HL-60 (cell line): Measurements from ENCODE around the gene QRICH2.
A peak's percentile ranks its signal among the peaks of the same experiment; 100 is the strongest.

Experiments used
- DNase-seq, 2 experiments: peaks; one replicate each; pipeline ENCODE4 v3.0.0-alpha.2; 2010 to 2020; ENCODE audit warnings: low read depth in 1 of 2, low spot score in 1 of 2
- H3K27ac ChIP-seq: fragments of 250-450 bp; sonication (Bioruptor Pico); replicated peaks from 2 replicates; pipeline ENCODE4 v1.5.1; 2020; ENCODE audit warnings: mild to moderate bottlenecking, moderate library complexity
- H3K27me3 ChIP-seq: fragments of 250-450 bp; sonication (Bioruptor Pico); 2 replicates; pipeline ENCODE4 v1.5.1; 2021; ENCODE audit warnings: mild to moderate bottlenecking, moderate library complexity; ENCODE audit not compliant: insufficient read depth, poor library complexity, severe bottlenecking
- H3K4me3 ChIP-seq: replicated peaks from 2 replicates; pipeline ENCODE4 v1.5.1; 2011; ENCODE audit warnings: mild to moderate bottlenecking, control low read depth, low read length; ENCODE audit not compliant: insufficient read depth
- CTCF ChIP-seq: IDR thresholded peaks from one replicate; pipeline ENCODE4 v1.5.1; 2011; ENCODE audit warnings: low read length, control low read depth, inconsistent platforms; ENCODE audit not compliant: insufficient read depth
- GABPA ChIP-seq: IDR thresholded peaks from 2 replicates; pipeline ENCODE4 v1.6.1; 2012; ENCODE audit warnings: low read depth
- POLR2AphosphoS5 ChIP-seq: IDR thresholded peaks from 2 replicates; pipeline ENCODE4 v1.6.1; 2012; ENCODE audit warnings: low read depth
- SPI1 ChIP-seq: IDR thresholded peaks from 2 replicates; pipeline ENCODE4 v1.6.1; 2012; ENCODE audit warnings: low read depth, mild to moderate bottlenecking, borderline replicate concordance
- TF ChIP-seq, protein P1 (sequence below): IDR thresholded peaks from 2 replicates; pipeline ENCODE4 v1.6.1; 2012; ENCODE audit warnings: low read depth; ENCODE audit not compliant: insufficient replicate concordance

QRICH2 gene

DNA sequence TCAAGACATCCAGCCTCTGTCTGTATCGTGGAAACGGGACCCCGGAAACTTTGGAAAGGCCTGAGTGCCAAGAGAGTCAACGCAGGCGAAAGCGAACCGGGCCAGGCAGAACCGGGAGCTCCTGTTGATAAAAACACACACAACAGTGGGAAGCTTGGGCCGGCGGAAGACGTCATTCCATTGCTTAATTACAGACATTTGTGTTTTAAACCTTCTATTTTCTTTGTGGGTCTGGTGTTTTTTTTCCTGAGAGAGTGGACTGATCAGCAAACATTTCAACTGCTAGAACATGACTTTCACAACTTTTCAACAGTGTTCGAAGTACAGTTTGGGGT lies 66.9 kb downstream of the QRICH2 start:
- Histone ChIP-seq H3K27me3 (peaks cover 17% of the 10 kb centered on the region), H3K27ac (no peak overlapping the region), H3K4me3 (peak overlapping the region; percentile 58)
- TF ChIP-seq CTCF (no peak), GABPA (no peak), SPI1 (no peak), POLR2AphosphoS5 (no peak)
- TF ChIP-seq, protein P1, sequence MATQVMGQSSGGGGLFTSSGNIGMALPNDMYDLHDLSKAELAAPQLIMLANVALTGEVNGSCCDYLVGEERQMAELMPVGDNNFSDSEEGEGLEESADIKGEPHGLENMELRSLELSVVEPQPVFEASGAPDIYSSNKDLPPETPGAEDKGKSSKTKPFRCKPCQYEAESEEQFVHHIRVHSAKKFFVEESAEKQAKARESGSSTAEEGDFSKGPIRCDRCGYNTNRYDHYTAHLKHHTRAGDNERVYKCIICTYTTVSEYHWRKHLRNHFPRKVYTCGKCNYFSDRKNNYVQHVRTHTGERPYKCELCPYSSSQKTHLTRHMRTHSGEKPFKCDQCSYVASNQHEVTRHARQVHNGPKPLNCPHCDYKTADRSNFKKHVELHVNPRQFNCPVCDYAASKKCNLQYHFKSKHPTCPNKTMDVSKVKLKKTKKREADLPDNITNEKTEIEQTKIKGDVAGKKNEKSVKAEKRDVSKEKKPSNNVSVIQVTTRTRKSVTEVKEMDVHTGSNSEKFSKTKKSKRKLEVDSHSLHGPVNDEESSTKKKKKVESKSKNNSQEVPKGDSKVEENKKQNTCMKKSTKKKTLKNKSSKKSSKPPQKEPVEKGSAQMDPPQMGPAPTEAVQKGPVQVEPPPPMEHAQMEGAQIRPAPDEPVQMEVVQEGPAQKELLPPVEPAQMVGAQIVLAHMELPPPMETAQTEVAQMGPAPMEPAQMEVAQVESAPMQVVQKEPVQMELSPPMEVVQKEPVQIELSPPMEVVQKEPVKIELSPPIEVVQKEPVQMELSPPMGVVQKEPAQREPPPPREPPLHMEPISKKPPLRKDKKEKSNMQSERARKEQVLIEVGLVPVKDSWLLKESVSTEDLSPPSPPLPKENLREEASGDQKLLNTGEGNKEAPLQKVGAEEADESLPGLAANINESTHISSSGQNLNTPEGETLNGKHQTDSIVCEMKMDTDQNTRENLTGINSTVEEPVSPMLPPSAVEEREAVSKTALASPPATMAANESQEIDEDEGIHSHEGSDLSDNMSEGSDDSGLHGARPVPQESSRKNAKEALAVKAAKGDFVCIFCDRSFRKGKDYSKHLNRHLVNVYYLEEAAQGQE: no peak
- DNase-seq: no peak

DNA sequence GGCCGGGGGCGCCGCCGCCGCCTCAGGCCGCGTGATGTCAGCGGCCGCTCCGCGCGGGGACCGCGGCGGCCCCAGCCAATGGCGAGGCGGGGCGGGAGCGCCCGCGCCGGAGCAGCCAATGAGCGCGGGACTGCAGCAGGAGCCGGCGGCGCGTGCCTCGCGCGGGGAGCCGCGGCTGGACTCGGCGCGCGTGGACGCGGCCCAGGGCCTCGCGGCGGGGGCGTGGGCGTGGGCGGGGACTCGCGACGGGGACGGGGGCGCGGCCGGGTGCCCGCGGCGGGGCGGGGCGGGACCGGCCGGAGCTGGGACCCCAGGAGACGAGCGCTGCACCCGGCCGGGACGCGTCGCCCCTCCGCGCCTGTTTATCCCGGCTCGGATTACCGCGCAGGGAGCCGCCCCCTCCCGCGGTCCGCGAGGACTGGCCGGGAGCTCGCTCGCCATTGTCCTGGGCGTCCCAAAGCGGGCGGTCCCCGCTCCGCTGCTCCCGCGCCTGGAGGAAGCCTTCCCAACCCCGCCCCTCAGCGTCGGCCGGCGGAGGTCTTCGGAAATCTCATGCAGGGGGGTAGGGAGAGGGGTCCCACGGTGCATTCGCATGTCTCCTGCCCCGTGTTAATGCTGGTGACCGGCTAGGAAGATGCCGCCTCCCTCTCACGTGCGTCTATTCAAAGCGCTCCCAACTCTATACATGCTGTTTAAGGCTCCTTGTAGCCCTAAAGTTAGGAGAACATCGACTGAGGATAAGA lies 67.4 kb downstream of the QRICH2 start, which contains the start of gene RNF157:
Gene RNF157 (minus strand): TSS at position 33 of the 743 bp plus-strand sequence. CDS start 253 bp downstream, outside the sequence.
- Histone ChIP-seq H3K27ac (no peak within 1 kb of the TSS), H3K27me3 (peaks cover 17% of the 10 kb centered on the region), H3K4me3 (peak within 1 kb of the TSS; percentile 58)
- TF ChIP-seq CTCF: no peak
- TF ChIP-seq, protein P1: no peak
- DNase-seq: no peak

GRCh38 chr17:76239538-76240274 lies 68.4 kb downstream of the QRICH2 start:
- Histone ChIP-seq H3K27me3 (peaks cover 17% of the 10 kb centered on the region), H3K4me3 (peak overlapping the region; percentile 17), H3K27ac (no peak overlapping the region)
- TF ChIP-seq SPI1: no peak
- no peak for TF ChIP-seq CTCF
- TF ChIP-seq, protein P1: no peak
- no peak for TF ChIP-seq GABPA
- TF ChIP-seq POLR2AphosphoS5: no peak
- DNase-seq: no peak
